ENCODE measurements around the gene B3GNT8. TPM values are rescaled to one million over a fixed set of nuclear protein-coding genes. Genes with fewer than 3 reads are reported as not detected.

The B3GNT8 gene
- total RNA-seq, 1 donor from 2014 or later = not detected

- TF ChIP-seq CTCF (IDR thresholded peaks at IDR 0.05) (no peak), EZH2phosphoT487 (IDR thresholded peaks at IDR 0.05) (no peak), EZH2 (IDR thresholded peaks at IDR 0.05) (no peak)
- H3K36me3 Mint-ChIP-seq = peaks cover 3% of the 10 kb centered on the region
- peaks cover 6% of the 10 kb centered on the region for H3K4me1 Mint-ChIP-seq
- Histone ChIP-seq H3K4me2 (no peak overlapping the region), H3K36me3 (no peaks in the 10 kb centered on the region), H2AFZ (replicated peaks) (no peak overlapping the region), H4K20me1 (ENCODE audit: low read depth) (no peaks in the 10 kb centered on the region), H3K9me3 (ENCODE audit: low read depth) (no peaks in the 10 kb centered on the region), H3F3A (ENCODE audit: low read depth) (no peaks in the 10 kb centered on the region), H3K79me2 (ENCODE audit: low read depth) (no peaks in the 10 kb centered on the region), H3K9ac (no peak overlapping the region), H3K4me3 (no peak overlapping the region), H3K27ac (no peak overlapping the region), H3K27me3 (no peaks in the 10 kb centered on the region), H3K4me1 (peaks cover 2% of the 10 kb centered on the region)
- no peak overlapping the region for H3K4me3 Mint-ChIP-seq
- no peaks in the 10 kb centered on the region for H3K9me3 Mint-ChIP-seq
- no peak for DNase-seq (ENCODE audit: low spot score)
- no peak overlapping the region for H3K27ac Mint-ChIP-seq
- H3K27me3 Mint-ChIP-seq (ENCODE audit: insufficient read depth, low read depth) = no peaks in the 10 kb centered on the region
Observed at GRCh38 chr19:41421973-41422372, 5.2 kb downstream of the B3GNT8 start.

- H3K27ac ChIP-seq = no peak overlapping the region
- H3K4me3 ChIP-seq = no peak overlapping the region
- H3K9ac ChIP-seq = no peak overlapping the region
- DNase-seq (ENCODE audit: low spot score) = no peak
- H3K4me1 ChIP-seq = no peaks in the 10 kb centered on the region
- no peaks in the 10 kb centered on the region for H3K36me3 ChIP-seq
- no peaks in the 10 kb centered on the region for H3K79me2 ChIP-seq (ENCODE audit: low read depth)
- no peaks in the 10 kb centered on the region for H3K9me3 Mint-ChIP-seq
- H3F3A ChIP-seq (ENCODE audit: low read depth) = no peaks in the 10 kb centered on the region
- H3K36me3 Mint-ChIP-seq = peaks cover 3% of the 10 kb centered on the region
- H2AFZ ChIP-seq (replicated peaks) = no peak overlapping the region
- no peaks in the 10 kb centered on the region for H3K4me1 Mint-ChIP-seq
- H3K27me3 Mint-ChIP-seq (ENCODE audit: insufficient read depth, low read depth) = no peaks in the 10 kb centered on the region
- H3K27me3 ChIP-seq = no peaks in the 10 kb centered on the region
- no peak overlapping the region for H3K27ac Mint-ChIP-seq
- no peaks in the 10 kb centered on the region for H4K20me1 ChIP-seq (ENCODE audit: low read depth)
- H3K4me3 Mint-ChIP-seq = no peak overlapping the region
- no peaks in the 10 kb centered on the region for H3K9me3 ChIP-seq (ENCODE audit: low read depth)
- no peak for TF ChIP-seq EZH2phosphoT487 (IDR thresholded peaks at IDR 0.05)
- TF ChIP-seq EZH2 (IDR thresholded peaks at IDR 0.05) = no peak
- TF ChIP-seq CTCF (IDR thresholded peaks at IDR 0.05) = no peak
- no peak overlapping the region for H3K4me2 ChIP-seq
Observed at GRCh38 chr19:41421314-41421713, 5.9 kb downstream of the B3GNT8 start.

- Mint-ChIP-seq H3K4me3 (no peak overlapping the region), H3K9me3 (no peaks in the 10 kb centered on the region), H3K27ac (no peak overlapping the region), H3K27me3 (ENCODE audit: insufficient read depth, low read depth) (no peaks in the 10 kb centered on the region), H3K36me3 (peaks cover 3% of the 10 kb centered on the region), H3K4me1 (no peaks in the 10 kb centered on the region)
- H3K9ac ChIP-seq = no peak overlapping the region
- no peaks in the 10 kb centered on the region for H4K20me1 ChIP-seq (ENCODE audit: low read depth)
- no peak overlapping the region for H2AFZ ChIP-seq (replicated peaks)
- H3K9me3 ChIP-seq (ENCODE audit: low read depth) = no peaks in the 10 kb centered on the region
- H3K27ac ChIP-seq = no peak overlapping the region
- TF ChIP-seq CTCF (IDR thresholded peaks at IDR 0.05) = no peak
- no peak for TF ChIP-seq EZH2 (IDR thresholded peaks at IDR 0.05)
- TF ChIP-seq EZH2phosphoT487 (IDR thresholded peaks at IDR 0.05) = no peak
- no peaks in the 10 kb centered on the region for H3K27me3 ChIP-seq
- no peak overlapping the region for H3K4me2 ChIP-seq
- H3K4me1 ChIP-seq = no peaks in the 10 kb centered on the region
- no peaks in the 10 kb centered on the region for H3K79me2 ChIP-seq (ENCODE audit: low read depth)
- H3K36me3 ChIP-seq = no peaks in the 10 kb centered on the region
- H3F3A ChIP-seq (ENCODE audit: low read depth) = no peaks in the 10 kb centered on the region
- DNase-seq (ENCODE audit: low spot score) = no peak
- no peak overlapping the region for H3K4me3 ChIP-seq
Observed at GRCh38 chr19:41420101-41420880, 6.9 kb downstream of the B3GNT8 start.

All from neural progenitor cell (in vitro differentiated cells).